SKM-1 (cell line): ENCODE measurements around the gene IL11.

Experiments used
- DNase-seq: peaks from one replicate; lab custom pipeline; 2025; ENCODE audit not compliant: unreplicated experiment; lab: John Stamatoyannopoulos, UW

The IL11 gene

DNA sequence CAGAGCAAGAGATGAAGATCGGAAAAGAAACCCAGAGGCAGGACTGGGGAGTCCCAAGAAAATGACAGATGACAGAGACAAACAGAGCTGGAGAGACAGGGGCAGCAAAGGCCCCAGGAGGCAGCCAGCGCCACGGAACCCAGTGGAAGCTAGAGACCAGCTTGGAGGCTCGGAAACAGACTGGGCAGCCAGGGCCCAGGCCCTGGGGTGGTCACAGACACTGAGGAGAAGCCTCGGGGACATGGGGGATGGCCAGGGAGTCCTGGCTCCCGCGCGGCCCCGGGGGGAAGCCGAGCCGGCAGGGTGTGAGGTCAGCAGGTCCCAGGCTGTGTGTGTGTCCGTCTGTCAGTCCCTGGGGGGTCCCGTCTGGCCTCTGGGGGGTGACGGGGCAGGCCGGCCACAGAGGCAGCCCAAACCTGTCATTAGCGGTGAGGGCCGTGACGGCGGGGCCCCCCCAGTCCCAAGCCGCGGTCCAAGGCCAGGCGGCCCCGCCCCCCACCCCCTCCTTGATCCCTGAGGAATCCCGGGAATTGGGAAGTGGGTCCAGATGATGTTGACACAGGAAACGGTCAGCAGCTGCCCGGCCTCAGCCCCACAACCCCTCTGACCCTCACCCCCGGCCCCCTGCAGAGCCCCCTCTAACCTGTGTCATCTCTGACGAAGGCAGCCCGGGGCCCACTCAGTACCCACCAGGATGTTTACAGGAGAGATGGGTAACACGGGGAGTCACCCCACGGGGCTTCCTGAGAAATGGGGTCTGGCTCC is 3.9 kb upstream of the IL11 start:
- DNase-seq: no peak

DNA sequence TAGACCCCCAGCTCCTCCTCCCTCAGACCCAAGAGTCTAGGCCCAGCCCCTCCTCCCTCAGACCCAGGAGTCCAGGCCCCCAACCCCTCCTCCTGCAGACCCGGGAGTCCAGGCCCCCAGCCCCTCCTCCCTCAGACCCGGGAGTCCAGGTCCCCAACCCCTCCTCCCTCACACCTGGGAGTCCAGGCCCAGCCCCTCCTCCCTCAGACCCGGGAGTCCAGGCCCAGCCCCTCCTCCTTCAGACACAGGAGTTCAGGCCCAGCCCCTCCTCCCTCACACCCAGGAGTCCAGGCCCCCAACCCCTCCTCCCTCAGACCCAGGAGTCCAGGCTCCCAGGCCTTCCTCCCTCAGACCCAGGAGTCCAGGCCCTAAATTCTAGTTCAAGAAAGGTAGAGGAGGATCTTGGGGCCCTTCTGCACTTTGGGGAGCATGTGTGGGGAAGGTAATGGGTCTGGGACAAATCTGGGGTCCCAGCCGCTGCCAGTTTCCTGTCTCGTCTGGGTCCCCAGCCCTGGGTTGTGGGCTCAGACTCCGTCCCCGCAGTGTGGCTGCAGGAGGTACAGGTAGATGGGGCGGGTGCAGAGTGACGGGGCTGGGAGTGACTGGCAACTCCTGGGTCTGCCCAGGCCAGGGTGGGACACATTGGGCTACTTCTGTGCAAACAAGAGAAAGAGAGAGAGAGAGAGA is 3.2 kb upstream of the IL11 start:
- no peak for DNase-seq

DNA sequence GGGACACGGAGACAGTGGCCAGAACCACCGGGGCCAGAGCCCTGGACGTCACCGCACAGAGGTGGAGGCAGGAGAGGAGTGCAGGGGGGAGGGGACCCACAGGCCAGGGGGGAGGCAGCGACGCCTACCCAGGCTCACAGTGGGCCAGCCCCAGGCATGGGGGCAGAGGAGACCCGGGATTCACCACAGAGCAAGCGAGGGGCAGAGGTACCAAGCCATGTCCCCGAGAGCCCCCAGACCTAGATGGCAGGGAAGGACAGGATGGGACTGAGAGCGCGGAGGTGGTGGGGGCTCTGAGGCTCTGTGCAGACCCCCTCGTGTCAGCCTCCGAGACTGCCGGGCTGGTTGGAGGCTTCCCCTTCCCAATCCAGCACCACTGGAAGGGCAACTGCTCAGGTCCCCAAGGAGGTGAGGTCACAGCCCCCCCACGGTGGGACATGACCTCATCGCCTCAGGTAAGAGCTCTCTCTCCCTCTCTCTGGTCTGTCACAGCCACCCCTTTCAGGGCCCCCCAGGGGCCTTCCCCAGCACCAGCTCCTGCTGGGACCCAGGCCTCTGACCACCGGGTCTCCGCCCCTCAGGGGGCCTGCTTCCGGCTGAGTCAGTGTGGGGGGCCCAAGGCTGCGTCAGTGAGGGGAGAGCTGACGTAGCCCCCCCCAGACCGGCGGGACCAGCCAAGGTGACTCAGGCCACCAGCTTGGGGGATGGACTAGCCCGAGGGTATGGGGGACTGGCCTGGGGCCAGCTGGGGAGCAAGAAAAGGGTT is 2.2 kb upstream of the IL11 start:
- no peak for DNase-seq

DNA sequence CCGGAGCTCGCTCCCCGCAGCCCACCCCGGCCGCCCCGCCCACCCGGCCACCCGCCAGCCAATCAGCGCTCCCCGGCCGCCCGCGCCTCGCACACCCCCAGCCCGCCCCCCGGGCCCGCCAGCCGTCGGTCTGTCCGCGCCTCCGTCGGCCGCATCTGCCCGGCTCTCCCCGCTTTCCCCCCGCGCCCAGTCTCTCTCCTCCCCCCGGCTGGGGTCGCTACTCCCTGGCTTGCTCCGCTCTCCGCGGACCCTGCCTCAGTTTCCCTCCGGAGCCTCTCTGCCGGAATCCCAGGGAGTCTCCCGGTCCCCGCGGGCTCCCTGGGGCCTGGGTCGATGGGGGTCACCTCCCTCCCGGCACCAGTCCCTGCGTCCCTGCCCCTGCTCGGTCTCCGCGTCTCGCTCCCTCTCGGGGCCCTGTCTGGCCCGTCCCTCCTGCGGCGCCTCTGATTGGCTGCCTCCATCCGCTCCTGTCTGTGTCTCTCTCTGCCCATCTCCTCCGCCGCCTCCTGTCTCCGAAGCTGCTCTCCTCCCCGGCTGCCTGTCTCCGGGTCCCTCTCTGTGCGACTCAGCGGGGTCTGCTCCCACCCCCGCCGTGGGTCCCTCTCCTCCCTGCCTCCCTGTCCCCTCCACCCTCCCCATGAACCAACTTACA is 484 bp downstream of the IL11 start:
- DNase-seq: no peak

DNA sequence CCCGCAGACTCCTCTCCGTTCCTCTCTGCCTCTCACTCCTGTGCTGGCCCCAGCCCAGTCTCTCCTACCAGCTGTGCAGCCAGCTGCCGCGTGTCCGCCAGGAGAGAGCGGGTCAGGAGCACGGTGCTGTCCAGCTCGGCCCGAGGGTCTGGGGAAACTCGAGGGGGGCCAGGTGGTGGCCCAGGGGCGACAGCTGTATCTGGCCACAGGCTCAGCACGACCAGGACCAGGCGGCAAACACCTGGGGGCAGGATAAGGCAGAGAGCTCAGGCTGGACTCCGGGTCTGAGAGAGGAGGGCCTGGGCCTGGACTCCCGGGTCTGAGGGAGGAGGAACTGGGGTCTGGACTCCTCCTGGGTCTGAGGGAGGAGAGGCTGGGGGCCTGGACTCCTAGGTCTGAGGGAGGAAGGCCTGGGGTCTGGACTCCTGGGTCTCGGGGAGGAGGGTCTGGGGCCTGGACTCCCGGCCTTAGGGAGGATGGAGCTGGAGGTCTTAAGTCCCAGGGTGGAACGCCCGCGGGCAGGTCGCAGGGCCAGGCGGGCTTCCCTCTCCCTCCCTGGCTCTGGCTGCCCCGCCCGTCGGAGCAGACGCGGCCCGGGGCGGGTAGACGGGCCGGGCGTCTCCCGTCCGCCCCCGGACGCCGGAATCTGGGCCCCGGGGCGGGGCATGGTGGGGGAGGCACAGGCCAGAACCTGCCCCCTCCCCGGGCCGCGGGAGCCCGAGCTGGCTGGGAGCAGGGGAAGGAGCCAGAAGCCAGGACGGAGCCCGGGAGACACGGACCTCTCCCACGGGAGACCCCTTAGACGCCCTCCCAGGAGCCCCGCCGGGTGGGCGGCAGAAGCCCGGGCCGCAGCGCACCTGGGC is 1.3 kb downstream of the IL11 start:
- no peak for DNase-seq

DNA sequence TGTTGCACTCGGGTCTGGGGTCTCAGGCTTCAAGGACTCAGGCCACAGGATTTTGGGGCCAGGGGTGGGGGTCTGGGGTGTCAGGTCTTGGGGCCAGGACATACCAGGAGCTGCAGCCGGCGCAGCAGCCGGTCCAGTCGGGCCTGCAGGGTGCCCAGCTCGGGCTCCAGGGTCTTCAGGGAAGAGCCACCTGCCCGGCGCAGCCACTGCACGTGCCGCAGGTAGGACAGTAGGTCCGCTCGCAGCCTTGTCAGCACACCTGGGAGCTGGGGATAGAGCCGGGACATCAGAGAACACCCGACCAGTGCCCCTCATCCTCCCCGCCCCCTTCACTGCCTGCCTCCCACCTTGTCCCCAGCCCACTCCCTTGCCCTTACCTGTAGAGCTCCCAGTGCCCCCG is 2.2 kb downstream of the IL11 start:
- DNase-seq: no peak

DNA sequence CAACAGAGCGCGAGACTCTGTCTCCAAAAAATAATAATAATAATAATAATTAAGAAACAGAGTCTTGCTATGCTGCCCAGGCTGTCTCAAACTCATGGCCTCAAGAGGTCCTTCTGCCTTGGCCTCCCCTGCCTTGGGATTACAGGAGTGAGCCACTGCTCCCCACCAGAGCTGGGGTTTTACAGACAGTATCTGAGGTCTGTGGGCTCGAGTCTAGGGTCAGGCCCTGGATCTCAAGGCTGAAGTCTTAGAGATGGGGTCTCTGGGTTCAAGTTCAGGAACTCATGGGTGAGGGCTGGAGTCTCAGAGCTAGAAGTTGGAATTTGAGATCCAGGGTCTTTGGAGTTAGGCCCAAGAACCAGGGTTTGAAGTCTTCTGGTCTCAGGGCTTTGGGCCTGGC is 3.5 kb downstream of the IL11 start:
- no peak for DNase-seq

DNA sequence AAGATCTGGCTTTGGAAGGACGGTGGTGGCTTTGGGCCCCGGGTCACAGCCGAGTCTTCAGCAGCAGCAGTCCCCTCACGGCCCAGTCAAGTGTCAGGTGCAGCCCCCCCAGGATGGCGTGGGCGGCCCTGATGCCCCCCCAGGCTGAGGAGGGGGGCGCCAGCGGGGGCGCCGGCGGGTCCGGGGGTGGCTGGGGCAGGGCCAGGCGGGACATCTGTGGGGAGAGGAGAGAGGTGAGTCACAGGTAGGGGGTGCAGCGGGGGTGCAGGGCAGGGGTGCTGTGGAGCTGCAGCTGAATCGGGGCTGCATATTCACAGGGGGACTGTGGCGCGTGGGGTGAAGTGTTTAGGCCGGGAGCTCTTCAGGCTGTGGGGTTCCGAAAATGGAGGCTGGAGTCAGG is 4.3 kb downstream of the IL11 start:
- no peak for DNase-seq

DNA sequence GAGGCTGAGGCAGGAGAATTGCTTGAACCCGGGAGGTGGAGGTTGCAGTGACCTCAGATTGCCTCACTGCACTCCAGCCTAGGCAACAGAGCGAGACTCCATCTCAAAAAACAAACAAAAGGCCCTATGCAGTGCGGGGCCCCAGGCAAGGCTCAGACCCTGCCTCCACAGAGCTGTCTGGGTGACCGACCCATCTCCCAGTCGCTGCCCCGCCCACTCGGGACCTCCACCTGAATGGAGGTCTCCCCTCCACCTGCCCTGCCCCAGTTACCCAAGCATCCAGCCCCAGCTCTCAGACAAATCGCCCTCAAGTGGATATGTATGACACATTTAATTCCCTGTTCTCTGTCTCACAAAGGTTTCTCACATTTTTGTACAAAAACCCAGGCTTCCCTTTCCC is 5.0 kb downstream of the IL11 start:
- DNase-seq: no peak

DNA sequence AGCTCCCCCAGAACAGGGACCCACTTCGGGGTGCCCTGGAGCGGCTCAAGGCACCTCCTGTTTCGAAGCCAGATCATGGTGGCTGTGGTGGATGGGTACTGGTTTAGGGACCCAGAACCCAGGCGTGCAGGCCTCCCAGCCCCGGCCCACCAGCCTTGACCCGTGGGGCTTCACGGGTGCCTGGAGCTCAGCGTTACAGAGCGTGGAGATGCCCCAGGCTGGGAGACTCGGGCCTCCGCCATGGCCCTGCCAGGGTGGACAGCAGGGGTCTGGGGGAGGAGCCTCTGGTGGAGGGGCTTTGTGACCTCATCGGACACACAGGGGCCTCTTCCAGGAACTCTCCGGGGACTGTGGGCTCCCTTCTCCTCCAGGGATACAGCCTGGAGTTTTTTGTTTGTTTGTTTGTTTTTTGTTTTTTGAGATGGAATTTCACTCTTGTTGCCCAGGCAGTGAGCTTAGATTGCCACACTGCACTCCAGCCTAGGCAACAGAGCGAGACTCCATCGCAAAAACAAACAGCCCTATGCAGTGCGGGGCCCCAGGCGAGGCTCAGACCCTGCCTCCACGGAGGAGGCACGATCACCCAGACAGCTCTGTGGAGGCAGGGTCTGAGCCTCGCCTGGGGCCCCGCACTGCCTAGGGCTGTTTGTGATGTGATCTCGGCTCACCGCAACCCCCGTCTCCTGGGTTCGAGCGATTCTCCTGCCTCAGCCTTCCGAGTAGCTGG is 7.1 kb downstream of the IL11 start, which contains the start of gene GARIN5B:
Gene GARIN5B, minus strand, starts transcription at position 271 of the 727 bp plus-strand sequence. Its CDS starts 194 bp downstream, at position 77.
- no peak for DNase-seq

DNA sequence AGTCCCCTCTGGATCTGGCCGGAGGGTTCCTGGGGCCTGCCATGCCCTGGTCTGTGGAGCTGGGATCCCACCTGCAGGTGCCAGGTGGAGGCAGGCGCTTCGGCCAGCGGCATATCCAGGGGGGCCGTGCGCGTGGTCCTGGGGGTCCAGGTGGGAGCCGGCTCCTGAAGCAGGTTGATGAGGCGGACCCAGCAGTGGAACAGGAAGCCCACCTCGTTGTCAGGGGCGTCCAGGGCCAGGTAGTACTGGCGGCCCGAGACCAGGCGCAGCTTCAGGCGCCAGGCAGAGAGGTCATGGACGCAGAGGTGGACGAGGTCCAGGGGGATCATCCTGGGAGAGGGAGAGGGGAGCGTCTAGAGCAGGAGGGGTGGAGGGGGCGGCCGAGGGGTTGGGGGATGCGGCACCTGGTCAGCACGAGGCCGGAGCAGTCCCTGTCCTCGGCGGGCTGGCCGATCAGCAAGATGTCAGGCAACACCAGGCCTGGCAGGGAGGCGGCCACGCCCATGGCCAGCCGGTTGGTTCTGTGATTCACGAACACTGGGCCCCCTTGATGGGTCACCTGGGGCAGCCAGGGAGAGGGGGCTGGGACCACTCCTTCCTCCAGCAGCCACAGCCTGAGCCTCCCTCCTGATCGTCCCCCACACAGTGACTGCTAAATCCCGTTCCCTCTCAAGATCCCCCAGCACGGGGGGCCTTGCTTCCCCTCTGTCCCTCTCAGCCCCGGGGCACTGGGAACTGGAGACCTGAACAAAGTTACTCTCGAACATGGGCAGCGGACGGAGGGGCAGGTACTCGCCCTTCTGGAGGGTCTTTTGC is 7.9 kb downstream of the IL11 start:
- DNase-seq: no peak

DNA sequence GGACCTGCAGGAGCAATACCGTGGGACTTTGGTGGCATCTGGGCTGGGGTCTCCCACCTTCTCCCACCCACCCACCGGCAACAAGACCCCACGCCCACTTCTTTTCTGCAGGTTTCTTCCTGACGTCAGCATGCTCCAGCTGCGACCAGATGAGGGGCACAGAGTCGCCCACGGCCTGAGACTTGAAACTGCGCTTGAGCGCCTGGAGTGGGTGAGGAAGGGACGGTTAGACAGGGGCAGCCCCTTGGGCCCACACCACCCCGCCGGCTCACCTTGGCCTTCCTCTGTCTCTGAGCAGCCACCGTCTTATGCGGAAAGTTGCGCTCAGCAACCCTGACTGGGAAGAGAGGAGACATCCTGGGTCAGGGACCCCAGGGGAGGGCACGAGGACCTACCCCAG is 9.4 kb downstream of the IL11 start:
- DNase-seq: no peak

DNA sequence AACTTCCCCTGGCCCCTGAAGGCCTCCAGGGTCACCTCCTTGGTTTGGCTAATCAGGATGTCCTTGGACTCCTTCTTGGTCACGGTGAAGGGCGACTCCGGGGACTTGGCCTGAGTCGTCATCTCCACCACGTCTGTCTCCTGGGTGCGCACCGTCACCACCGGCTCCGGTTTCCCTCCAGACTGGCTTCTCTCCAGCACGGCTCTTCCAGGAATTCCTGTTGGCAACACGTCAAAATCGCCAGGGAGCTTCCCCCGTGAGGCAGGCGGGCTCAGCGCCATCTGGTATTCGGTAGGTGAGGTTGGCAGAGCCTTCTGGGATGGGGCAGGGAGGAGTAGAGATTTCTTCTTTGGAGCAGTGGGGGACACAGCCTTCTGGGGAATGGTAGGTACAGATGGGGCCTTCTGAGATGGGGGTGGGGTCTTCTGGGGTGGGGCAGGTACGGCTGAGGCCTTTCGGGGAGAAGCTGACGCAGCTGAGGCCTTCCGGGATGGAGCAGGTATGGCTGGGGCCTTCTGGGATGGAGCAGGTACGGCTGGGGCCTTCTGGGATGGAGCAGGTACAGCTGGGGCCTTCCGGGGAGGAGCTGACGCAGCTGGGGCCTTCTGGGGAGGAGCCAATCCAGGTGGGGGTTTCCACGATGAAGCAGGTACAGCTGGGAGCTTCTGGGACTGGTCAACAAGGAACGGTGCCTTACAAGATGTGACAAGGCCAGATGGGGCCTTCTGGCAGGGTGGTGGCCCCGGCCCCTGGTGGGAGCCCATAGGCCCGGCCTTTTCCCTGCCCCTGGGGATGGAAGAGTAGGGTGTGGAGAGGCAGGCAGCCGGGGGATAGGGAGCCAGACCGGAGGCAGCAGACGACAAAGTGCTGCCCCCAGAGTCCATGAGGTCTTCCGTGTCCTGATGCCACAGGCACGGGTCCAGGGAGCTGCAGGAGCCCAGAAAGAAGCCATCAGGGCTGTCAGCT is 11.0 kb downstream of the IL11 start:
- DNase-seq: no peak

DNA sequence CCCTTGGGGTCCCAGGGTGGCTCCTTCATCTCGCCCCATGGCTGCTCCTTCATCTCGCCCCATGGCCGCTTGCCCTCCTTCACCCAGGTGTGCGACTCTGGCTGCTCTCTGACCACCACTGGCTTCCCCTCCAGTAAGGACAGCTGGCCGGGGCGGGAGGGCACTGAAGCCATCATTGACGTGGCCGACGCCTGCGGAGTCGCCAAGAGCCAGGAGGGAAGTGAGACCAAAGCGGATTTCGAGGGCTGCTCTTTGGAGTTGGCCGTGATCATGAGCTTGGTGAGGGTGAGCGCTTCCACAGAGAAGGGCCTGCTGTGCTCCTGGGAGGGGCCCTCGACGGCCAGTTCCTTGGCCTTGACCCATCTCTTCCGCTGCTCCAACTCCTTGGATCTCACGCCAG is 11.8 kb downstream of the IL11 start:
- no peak for DNase-seq

DNA sequence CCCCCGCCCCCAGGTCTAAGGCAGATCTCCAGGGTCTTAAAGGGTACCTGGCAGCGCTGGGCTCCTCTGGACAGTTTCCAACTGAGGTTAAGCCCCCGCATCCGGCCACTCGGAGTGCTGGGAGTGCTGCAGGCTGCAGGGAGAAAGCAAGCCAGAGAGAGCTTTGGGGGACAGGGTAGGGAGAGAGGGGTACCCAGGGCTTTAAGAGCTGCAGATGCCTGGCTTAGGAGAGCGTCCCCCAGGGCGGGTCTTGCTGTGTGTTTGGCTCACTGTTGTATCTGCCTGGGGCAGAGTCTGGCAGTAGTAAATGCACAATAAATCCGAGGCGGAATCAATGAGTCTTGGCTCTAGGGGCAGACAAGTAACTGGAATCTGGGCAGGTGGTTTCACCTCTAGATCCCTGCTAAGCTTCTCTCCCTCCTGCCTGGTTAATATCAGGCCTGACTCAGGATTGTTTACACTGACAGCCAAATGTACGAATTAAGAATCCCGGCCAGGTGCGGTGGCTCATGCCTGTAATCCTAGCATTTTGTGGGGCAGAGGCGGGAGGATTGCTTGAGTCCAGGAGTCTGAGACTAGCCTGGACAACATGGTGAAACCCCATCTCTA is 14.9 kb downstream of the IL11 start:
- DNase-seq: no peak

DNA sequence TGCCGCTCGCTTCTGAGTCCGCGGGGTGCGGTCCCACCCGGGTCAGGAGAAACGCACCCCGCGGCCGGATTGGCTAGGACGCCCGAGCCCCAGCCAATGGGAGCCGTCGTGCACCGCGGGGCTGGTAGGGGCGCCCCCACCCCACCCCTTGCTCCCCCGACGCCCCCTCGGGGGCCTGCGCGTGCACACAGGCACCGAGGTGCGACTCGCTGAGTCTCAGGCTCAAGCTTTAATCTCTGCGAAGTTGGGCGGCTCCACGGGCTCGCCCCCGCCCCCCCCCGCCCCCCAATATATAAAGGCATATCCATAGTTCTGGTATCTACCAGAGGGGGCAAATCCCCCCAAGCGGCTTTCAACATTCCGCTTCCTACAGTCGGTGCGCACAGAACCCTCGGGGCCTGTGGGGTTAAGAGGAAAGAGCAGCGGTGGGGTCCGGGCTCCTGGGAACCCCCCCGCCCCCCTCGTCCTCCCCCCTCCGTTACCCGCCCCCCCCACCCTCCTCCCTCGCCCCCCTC is 15.5 kb downstream of the IL11 start, which contains the start of gene COX6B2:
Gene COX6B2, minus strand, starts transcription at position 22 of the 515 bp plus-strand sequence. CDS start 198 bp downstream, outside the sequence.
- DNase-seq: no peak
